ENCODE data around the gene CLK2.
"Not testable (repeated sequence)": the region's sequence is repeated elsewhere in the genome, so short reads cannot be mapped to it uniquely, and the experiment has no call there.

CLK2 gene

DNA sequence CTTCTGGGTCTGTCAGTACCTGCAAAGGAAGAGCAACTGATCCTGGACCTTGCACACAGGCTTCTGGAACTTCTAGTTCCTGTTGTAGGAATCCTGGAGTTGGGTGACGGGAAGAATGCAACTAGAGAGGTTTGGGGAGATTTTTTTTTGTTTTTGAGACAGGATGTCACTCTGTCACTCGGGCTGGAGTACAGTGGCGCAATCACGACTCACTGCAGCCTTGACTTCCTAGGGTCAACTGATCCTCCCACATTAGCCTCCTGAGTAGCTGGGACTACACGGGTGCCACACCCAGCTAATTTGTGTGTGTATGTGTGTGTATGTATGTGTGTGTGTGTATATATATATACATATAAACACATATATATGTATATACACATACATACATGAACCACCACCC, 36.9 kb downstream of the CLK2 start:
- Mint-ChIP-seq H3K4me1 (peaks cover 23% of the 10 kb centered on the region), H3K27me3 (ENCODE audit: low read depth) (no peaks in the 10 kb centered on the region), H3K36me3 (ENCODE audit: low read depth) (peaks cover 14% of the 10 kb centered on the region), H3K4me3 (no peak overlapping the region), H3K27ac (no peak overlapping the region), H3K9me3 (no peaks in the 10 kb centered on the region)
- TF ChIP-seq, protein P1, sequence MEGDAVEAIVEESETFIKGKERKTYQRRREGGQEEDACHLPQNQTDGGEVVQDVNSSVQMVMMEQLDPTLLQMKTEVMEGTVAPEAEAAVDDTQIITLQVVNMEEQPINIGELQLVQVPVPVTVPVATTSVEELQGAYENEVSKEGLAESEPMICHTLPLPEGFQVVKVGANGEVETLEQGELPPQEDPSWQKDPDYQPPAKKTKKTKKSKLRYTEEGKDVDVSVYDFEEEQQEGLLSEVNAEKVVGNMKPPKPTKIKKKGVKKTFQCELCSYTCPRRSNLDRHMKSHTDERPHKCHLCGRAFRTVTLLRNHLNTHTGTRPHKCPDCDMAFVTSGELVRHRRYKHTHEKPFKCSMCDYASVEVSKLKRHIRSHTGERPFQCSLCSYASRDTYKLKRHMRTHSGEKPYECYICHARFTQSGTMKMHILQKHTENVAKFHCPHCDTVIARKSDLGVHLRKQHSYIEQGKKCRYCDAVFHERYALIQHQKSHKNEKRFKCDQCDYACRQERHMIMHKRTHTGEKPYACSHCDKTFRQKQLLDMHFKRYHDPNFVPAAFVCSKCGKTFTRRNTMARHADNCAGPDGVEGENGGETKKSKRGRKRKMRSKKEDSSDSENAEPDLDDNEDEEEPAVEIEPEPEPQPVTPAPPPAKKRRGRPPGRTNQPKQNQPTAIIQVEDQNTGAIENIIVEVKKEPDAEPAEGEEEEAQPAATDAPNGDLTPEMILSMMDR (IDR thresholded peaks at IDR 0.05; ENCODE audit: unreplicated experiment in 3 of 3), result no peak

DNA sequence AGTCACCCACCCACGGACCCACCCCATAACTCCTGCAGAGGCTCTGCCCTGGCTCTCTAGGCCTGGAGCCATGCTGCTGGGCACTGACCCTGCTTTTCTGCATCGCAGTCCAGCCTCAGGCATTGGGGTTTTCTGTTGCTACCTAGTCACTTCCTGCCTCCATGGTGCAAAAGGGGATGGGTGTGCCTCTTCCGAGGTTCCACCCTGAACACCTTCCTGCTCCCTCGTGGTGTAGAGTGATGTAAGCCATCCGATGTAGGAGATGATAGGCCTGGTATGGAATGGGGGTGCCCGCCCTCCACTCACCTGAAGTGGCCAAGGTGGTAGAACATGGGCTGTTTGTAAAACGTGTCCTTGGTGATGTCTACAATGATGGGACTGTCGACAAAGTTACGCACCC, 37.9 kb downstream of the CLK2 start:
- H3K4me3 Mint-ChIP-seq; H3K27me3 Mint-ChIP-seq (ENCODE audit: low read depth); H3K9me3 Mint-ChIP-seq; H3K27ac Mint-ChIP-seq: not testable (repeated sequence)
- Mint-ChIP-seq H3K36me3 (ENCODE audit: low read depth) (peaks cover 14% of the 10 kb centered on the region), H3K4me1 (peaks cover 16% of the 10 kb centered on the region)

DNA sequence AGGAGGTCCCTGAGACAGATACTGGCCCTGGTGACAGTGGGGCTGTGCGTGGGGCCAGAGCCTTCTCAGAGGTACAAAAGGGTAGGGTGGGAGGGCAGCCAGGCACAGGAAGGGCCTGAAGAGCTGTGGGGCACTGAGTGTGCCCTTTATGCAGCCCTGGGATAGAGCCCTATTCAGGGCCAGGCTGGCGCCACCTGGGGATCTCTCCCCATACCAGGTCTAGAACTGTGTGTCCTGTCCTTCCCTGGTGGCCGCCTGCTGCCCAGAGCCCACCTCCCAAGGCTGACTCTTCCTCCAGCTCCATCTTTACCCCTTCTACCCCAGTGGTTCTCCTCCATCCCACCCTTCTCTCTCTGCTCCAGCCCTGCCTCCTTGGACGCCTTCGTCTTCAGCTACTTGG, 39.8 kb downstream of the CLK2 start:
- H3K27me3 Mint-ChIP-seq (ENCODE audit: low read depth); H3K27ac Mint-ChIP-seq; H3K9me3 Mint-ChIP-seq; H3K4me3 Mint-ChIP-seq: not testable (repeated sequence)
- peaks cover 16% of the 10 kb centered on the region for H3K4me1 Mint-ChIP-seq
- H3K36me3 Mint-ChIP-seq (ENCODE audit: low read depth), result peaks cover 14% of the 10 kb centered on the region

DNA sequence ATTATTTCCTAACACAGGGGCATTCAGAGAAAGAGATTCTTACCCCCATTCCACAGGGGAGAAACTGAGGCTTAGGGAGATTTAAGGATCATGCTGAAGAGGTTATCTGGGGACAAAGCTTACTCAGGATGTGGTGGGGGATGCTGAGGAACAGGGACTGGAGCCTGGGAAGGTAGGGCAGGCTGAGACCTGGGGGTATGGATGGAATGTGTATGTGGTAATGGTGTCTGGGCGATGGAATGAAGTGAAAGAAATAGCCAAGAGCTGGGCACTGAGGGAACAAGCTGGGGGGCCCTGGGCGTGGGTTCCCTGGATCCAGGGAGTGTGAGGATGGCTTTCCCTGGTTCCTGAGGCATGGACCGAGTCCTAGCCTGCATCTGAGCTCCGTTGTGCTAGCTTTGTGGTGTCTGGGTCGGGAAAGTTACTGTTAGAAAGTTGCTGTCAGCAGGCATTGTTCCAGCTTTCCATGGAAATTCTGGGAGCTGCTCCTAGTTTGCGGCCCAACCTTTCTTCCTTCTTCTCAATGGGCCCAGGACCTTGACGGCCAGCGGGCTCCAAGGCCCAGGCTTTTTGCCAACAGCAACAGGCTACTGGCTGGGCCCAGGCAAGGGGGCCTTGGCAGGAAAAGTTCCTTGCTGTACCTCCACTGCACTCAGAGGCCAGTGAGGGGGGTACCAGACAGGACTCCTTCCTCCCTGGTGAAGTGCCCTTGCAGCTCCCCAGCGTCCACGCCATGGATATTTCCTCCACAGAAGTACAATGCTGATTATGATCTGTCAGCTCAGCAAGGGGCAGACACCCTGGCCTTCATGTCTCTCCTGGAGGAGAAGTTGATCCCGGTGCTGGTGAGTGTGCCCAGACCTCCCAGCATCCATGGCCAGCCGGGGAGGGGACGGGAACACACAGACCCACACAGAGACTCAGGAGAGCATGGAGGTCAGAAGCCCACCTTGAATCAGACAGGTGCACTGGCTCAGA, 41.0 kb downstream of the CLK2 start:
- H3K27ac Mint-ChIP-seq, result peak overlapping the region; percentile 89 to 99 (median 98)
- H3K9me3 Mint-ChIP-seq; H3K27me3 Mint-ChIP-seq (ENCODE audit: low read depth): not testable (repeated sequence)
- H3K4me1 Mint-ChIP-seq, result peaks cover 16% of the 10 kb centered on the region
- H3K4me3 Mint-ChIP-seq, result peak overlapping the region in 2 of 3 experiments; percentile 58 to 74
- H3K36me3 Mint-ChIP-seq (ENCODE audit: low read depth), result peaks cover 14% of the 10 kb centered on the region

DNA sequence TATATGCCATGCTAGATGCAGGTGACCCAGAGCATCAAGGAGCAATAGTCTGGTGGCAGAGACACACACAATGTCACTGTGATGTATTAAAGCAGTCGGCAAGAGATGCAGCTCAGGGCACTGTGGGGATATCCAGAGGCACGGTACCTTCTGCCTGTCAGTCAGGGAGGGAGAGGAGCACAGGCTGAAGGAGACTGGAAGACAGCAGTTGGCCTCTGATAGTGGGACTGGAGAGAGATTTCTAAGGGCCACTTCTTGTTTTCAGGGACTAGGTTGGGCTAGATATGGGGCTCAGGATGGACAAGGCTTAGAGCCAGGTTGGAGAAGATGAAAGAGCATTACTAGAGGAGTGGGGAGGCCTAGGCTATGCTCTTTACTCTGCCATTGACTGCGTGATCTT, 42.0 kb downstream of the CLK2 start:
- not testable (repeated sequence) for H3K36me3 Mint-ChIP-seq (ENCODE audit: low read depth); H3K27me3 Mint-ChIP-seq (ENCODE audit: low read depth); H3K9me3 Mint-ChIP-seq; H3K4me3 Mint-ChIP-seq
- Mint-ChIP-seq H3K4me1 (peaks cover 24% of the 10 kb centered on the region), H3K27ac (peak overlapping the region in 2 of 3 experiments; percentile 98 to 99)

DNA sequence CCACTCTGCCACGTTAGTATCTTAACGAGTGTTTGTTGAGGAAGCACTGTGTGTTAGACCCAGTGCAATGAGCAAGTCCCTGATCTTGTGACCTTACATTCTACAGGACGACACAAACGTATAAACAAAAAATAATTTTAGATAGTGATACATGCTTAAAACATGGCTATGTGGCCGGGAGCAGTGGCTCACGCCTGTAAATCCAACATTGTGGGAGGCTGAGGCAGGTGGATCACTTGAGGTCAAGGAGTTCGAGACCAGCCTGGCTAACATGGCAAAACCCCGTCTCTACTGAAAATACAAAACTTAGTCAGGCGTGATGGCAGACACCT, 45.2 kb downstream of the CLK2 start:
- Mint-ChIP-seq H3K27me3 (ENCODE audit: low read depth) (no peaks in the 10 kb centered on the region), H3K27ac (peak overlapping the region; percentile 91 to 99 (median 97)), H3K9me3 (no peaks in the 10 kb centered on the region), H3K4me1 (peaks cover 35% of the 10 kb centered on the region), H3K36me3 (ENCODE audit: low read depth) (peaks cover 4% of the 10 kb centered on the region), H3K4me3 (peak overlapping the region; percentile 87 to 93 (median 89))
- TF ChIP-seq, protein P1 (IDR thresholded peaks at IDR 0.05; ENCODE audit: unreplicated experiment in 3 of 3), result no peak

DNA sequence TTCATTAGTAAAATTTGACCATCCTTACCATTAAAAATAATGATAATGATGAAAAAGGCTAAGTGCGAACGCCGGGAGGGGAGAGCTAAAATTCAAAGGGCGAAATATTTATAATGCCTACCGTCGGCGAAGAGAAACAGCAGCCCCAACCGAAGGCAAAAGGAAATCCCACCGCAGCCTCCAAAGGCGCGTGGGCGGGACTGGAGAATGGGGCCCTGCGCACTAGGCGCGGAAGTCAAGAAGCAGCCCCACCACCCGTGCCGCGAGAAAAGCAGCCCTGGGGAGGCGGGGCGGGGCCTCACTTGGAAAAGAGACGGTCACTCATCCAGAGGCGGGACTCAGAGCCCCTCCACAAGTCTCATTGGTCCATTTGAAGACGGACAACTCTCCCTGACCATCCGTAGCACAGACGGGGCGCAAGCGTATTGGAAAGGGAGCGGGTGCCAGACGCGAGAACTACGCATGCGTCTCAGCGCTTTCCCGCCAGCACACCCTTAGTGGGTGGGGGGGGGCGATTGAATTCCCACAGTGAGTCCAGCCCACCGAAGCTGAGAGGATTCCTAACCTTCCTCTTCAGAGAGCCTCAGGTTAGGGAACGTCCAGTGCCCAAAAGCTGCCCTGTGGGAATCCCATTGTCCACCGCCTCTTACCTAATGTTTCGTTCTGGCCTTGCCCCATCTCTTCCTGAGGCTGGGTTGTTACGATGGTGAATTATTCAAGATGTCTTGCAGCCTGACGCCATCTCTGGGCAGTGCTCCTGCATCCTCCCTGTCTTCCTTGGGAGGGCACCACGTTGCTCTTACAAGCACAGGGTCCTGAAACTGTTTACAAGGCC, 45.8 kb downstream of the CLK2 start:
- Mint-ChIP-seq H3K27ac (peak overlapping the region; percentile 91 to 99 (median 97)), H3K36me3 (ENCODE audit: low read depth) (peaks cover 4% of the 10 kb centered on the region), H3K27me3 (ENCODE audit: low read depth) (no peaks in the 10 kb centered on the region), H3K9me3 (no peaks in the 10 kb centered on the region), H3K4me1 (peaks cover 32% of the 10 kb centered on the region), H3K4me3 (peak overlapping the region; percentile 87 to 93 (median 89))
- TF ChIP-seq, protein P1 (IDR thresholded peaks at IDR 0.05; ENCODE audit: unreplicated experiment in 3 of 3), result no peak

Measured in nephron (organoid).